GM18870 (cell line): Measurements from ENCODE around the gene TIMD4.

Source experiments
- ATAC-seq: cut with Tn5 transposase; IDR thresholded peaks from one replicate; pipeline ENCODE4 v1.9.1; 2021; ENCODE audit warnings: moderate library complexity; ENCODE audit not compliant: unreplicated experiment

The TIMD4 gene

DNA sequence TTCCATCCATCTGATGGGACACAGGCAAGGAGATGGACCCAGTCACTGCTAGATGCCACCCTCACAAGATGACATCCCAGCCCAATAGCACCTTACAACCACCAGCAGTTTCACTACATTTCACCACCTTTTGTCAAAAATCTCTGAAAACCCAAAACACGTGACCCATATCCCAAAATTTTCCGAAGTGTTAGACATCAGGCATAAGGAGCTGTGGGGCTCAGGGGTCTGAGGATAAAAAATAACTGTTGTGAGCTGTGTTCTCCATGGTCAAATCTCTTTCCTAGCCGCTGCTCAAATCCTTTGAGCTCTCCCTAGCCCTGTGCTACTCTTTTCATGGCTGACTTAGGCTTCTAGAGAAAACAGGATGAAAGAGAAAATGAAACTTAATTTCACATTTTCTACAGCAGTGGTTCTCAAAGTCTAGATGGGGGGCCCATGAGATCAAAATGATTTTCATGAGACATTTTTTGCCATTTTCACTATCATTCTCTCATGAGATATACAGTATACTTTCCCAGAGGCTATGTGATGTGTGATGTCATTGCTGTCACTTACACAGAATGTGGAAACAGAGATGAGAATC is 40.7 kb downstream of the TIMD4 start:
- peak; percentile 38 for ATAC-seq

DNA sequence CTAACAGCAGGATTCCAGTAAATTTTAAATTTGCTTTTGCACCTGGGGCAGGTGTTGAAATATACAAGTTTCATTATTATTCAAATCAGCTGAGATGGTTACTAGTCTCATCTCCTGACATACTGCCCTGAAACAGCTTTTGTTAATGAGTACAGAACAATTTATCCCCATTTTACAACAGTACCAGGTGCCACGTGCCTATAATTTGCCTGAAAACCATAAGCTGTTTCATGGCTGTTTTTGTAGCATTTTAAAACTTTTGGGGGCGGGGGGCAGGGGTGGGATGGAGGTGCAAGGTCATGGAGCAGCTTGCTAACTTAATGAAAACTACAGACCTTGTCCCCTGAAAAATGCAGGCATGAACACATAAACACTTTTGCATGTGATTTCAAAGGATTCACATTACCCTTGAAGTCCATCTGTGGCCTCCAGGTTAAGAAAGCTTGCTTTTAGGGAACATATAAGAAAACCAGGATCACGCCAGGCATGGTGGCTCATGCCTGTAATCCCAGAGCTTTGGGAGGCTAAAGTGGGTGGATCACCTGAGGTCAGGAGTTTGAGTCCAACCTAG is 42.1 kb downstream of the TIMD4 start:
- ATAC-seq: peak; percentile 63

DNA sequence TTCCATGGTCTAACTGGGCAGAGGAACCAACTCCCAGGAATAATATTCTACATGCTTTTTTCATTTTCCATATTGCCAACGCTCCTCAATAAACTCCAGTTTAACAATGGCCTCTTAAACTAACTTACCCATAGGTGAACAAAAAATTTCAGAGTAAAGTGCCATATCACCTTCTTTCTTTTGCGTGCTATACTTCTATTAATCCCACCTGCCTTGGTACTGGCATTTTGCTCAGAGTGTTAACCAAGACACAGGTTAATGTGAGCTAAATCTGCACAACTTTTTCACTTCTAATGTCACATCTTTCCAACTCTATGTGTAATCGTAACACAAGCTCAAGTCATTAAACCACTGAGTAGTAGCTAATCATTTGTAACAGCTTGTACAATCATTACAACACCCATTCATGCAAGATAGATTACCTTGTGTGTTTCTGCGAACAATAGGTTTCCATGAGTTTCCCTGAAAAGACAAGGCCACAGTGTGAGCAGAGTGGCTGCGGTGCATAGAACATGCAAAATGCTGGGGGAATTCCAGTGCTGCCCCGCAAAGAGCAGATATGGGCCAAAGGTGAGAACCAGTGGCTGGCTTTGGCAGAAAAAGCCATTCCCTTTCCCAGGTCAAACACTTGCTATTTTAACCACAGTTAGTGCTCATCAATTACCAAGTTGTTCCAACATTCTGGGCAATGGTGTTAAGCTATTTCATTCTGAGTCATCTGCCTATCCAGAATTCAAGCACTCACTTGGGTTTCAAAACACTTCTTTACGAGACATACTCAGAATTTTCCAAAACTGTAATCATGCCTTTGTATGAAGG is 42.8 kb downstream of the TIMD4 start:
- ATAC-seq: peak; percentile 68

DNA sequence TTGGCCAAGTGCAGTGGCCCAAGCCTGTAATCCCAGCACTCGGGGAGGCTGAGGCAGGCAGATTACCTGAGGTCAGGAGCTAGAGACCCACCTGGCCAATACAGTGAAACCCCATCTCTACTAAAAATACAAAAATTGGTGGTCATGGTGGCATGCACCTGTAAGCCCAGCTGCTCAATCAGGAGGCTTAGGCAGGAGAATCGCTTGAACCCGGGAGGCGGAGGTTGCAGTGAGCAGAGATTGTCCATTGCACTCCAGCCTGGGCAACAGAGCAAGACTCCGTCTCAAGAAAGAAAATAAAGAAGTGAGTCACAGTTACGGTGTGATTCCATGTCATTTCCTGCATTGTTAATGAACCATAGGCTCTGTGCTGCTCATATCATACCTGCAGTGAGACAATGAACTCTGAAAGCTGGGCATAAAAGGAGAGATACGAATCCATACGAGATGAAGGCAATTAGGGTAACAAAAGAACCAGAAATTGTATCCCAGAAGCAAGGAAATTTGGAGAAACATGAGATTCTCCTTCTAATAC is 44.6 kb downstream of the TIMD4 start:
- ATAC-seq: no peak

DNA sequence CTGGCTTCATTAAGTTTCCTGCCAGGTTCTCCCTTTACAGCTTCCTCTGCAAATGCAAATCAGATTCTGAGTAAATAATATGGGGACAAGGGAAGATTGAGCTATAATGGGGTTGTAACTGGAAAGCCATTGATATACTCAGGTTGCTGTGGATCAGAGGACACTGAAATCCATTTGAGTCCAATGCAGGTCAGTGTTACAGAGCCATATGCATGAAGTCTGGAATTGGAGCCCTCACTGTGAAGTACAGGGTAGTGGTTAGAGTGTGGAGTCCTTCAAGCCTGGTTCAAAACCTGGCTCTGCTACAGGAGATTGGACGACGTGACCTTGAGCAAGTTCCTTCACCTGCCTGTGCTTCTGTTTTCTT is 48.7 kb downstream of the TIMD4 start:
- ATAC-seq: no peak

DNA sequence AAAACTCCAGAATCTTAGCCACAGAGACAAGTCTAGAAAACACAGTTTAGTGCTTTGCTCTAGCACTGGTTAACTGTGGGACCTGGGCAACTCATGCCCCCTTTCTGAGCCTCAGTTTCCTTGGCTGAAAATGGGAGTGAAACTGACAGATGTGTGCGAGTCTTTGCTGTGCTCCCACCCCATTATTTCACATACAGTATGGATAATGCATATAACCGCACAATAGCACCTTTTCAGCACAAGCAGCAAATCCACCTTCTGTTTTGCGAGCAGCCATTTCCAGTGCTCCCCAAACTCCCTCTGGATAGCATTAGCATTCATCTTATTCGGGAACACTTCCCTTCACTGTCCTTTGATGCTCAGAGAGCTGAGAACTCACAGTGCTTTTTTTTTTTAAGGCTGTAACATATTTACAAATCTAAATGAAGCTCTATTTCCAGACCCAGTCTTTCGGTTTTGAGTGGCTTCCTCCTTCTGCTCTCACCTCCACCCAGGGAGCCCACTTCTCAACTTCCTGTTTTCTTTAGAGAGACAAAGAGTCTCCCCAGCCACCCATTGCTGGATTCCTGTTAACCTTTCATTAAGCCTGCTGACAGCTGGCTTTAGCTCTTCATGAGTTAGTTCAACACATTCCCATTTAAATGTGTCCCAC is 49.2 kb downstream of the TIMD4 start:
- ATAC-seq: peak; percentile 92

DNA sequence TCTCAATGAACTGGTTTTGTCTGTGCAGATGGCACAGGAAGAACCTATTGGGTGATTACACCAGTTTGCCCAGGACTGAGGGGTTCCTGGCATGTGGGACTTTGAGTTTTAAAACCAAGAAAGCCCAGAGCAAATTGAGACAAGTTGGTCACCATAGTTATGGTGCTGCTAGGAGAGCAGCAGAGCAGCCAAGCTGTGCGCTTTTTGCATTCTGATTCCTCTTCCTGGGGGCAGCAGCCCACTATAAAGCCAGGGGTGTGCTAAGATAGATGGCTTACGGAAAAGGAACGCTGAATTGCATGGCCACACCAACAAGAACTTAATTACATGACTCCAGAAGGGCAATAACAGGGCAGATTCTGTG is 49.7 kb downstream of the TIMD4 start:
- ATAC-seq: no peak

DNA sequence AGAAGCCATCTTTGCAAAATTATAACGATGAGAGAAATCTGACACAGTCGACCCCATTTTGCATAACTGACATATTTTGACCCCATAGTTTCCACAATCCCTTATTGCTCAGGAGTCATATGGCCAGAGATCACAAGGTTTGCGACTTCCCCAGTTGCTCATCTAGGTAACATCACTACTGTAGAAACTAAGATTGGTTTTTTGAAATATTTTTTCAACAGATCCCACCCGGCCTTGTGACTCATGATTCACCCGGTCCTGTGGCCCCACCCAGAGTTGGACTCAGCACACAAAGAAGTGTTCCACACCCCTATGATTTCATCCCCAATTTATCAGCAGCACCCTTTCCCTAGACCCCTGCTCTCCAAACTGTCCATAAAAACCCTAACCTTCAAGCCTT is 50.2 kb downstream of the TIMD4 start:
- ATAC-seq: no peak

DNA sequence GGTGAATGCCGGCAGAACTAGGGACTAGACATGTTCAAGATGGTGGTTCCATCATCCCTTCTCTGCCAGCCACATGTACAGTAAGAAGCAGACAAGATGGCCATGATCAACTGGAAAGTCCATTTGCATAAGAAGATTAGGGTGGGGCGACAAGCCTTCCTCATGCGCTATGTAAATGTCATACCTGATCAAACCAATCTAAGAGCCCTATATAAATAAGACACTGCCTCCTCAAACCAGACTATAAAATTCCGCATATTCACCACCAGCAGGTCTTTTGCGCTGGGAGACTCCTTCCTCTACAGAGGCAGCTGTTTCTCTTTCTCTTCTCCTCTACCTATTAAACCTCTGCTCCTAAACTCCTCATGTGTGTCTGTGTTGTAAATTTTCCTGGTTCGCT is 53.8 kb downstream of the TIMD4 start:
- no peak for ATAC-seq

DNA sequence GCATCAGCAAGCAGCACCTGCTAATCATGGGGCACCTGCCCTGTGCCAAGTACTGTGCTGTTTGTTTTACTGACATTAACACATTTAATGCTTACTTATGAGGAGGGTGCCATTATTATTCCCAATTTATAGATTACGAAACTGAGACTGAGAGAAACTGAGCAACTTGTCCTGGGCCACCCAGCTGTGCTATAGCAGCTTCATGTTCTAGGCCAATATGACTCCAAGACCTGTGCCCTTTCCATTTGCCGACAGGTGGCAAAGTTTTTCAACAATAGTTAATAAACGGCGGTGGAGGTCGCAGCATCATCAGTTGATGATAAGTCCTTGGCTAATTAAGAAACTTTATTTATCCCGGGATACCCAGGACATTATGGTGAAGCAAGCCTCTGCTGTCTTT is 55.4 kb downstream of the TIMD4 start:
- ATAC-seq: no peak

DNA sequence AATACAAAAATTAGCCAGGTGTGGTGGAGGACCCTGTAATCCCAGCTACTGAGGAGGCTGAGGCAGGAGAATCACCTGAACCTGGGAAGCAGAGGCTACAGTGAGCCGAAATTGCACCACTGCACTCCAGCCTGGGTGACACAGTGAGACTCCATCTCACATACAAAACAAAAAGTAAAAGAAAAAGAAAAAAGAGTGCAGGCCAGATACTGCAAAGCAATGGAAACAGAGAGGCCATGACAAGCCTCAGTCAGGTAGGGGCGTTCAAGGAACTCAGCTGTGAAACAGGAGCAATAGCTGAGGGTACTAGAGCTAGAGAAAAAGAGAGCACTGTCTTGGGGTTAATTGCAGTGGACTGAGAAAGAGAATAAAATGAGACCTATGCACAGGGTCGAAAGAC is 56.2 kb downstream of the TIMD4 start:
- no peak for ATAC-seq

DNA sequence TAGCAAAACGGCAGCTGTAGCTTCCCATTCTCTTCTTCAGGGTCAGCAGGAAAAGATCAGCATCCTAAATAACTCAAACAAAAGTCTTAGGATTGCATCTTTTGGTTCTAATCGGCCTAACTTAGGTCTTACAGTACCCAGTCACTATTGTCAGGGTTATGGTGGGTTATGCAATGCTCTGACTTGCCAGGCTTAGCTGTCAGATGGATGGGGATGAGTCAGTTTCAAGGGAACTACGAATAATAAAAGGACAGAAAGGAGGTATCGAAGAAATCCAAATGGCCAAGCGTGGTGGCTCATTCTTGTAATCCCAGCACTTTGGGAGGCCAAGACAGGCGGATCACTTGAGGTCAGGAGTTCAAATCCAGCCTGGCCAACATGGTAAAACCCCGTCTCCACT is 66.5 kb downstream of the TIMD4 start:
- no peak for ATAC-seq

DNA sequence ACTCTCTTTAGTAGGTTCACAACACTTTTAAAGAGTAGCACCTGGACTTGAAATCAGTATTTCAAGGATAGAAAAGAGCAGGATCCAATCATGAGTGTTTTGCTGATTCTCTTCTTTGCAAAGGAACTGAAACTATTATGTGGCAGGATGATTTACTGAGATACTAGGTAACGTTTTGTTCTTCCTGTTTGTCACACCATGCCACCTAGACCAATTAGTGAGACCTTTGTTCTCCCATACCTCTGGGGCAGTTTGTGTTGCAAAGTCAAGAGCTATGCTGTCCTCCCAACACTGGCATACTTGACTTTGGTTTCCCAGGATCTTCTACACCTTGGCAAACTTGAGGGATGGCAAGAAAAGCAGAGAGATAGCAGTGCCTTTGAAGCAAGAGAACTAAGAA is 69.5 kb downstream of the TIMD4 start:
- peak; percentile 73 for ATAC-seq

DNA sequence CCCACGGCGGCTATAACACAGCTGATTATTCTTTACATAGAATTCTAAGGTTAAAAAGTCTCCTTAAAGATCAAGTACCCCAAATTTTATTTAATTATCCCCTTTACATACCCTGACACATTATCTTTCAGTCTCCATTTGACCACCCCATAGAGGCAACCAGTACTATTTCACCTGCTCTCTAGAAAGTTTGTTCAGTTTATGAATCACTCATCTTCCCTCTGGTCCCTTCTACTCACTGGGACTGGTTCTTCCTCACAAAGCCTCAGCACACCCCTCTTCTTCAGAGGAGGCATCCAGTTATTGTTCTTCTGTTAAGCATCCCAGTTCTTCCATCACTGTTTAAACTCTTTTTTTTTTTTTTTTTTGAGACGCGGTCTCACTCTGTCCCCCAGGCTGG is 70.2 kb downstream of the TIMD4 start:
- ATAC-seq: no peak

DNA sequence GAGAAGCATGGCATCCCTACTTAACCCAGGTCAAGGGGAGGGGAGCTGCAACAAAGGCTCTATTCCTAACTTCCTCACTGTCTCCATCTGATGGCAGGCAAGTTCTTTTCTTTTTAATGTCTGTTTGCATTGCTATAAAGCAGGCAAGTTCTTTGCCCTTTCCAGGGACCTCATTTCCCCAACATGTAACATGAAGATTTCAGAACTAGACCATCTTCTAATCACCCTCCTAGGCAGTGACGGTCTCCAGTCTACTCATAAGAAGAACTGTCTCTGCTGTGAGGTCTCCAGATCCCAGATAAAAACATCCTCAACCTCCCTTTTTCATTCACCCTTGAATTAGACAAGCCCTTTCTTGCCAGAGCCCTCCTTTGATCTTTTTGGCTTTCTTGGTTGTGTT is 70.8 kb downstream of the TIMD4 start:
- no peak for ATAC-seq

DNA sequence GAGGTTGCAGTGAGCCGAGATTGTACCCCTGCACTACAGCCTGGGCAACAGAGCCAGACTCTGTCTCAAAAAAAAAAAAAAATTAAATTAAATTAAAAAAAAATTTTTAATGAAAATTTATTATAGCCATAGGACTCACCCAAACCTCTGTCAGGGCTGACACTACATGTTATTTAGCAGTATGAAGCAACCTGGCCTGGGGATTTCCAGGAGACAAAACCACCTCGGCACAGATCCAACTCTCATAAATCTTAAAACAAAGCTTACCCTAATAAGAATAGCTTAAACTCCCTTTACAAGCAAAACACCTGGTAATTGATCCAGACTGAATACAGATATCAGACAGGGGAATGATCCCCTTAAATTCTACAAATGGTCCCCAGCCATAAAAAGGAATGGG is 74.5 kb downstream of the TIMD4 start:
- no peak for ATAC-seq

DNA sequence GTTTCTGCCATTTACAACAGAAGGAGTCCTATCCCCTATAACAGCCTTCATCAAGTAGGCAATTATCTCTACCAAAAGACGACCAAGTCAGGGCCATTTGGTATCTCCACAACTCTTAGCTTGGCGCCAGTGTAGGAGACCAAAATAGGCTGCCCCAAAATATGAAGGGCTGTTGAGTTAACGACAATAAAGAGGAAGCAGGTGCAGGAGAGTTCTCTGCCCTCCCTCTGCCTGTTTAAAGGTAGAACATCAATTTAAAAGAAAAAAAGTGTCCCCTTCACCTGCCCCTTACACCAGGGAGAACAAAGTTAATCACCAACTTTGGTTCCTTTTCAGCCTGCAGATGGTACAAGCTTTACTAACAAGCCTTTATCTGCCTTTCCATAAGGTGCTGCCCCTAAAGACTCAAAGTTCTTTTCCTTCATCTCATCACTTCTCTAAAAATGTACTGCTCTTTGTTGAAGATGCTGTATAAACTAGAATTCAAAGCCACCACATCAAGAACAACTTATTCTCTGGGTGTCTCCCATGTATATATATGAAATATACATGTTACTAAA is 79.6 kb downstream of the TIMD4 start:
- ATAC-seq: no peak

DNA sequence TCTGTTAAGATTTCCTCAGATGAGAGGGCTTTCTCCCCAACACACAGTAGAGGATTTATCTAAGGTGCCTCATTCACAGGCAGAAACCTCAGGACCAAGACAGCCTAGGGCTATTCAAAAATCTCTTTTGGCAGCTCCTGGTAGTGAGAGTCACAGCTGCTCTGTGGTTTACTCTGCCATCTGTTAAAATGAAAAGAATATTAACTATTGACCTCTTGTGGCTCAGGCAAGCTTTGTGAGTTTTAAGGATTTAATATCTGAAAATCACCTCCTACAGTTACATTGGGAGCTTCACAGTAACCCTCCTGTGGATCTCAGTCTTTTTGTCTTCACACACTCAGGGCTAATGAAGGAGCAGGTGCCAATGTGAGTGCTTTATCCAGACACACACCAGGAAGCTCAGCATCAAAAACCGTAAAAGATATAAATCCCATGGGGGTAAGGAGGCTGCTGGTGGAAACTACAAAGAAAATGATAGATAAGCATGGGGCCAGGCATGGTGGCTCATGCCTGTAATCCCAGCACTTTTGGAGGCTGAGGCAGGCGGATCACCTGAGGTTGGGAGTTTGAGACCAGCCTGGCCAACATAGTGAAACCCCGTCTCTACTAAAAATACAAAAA is 83.3 kb downstream of the TIMD4 start:
- peak; percentile 97 for ATAC-seq

DNA sequence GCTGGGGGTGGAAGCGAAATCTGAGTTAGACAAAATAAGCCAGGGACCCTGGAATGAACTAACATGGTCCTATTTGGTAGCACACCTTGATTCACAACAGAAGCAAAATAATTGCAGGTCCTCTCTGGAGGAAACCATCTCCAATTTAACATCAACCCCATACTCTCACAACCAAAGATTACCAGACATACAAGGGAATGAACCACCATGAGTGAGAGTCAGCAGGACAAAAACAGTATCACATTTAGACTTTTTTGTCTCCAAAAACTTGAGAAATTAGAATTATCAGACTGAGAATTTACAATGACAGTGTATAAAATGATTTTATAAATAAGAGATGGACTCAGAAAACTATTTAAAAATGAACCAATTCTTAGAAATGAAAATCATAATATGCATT is 91.8 kb downstream of the TIMD4 start:
- no peak for ATAC-seq

DNA sequence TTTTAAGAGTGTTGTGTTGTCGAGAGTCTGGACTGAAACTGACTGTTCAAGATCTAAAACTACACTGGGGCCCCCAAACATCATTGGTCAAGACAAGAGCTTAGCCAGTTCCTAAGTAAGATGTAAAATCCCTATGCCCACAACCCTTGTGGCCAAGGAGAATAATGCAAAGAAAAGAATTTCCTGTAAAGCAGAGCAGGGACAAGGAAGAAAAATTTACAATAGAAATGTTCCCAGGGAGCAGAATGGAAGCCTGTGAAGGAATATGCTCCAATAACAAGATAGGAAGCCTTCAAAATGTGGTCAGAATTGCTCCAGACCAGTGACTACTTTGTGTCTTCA is 92.6 kb downstream of the TIMD4 start:
- no peak for ATAC-seq
